Osteocyte (in vitro differentiated cells): ENCODE measurements around the gene ACSL3. TPM values are rescaled to one million over a fixed set of nuclear protein-coding genes. Genes with fewer than 3 reads are reported as not detected.
A peak's percentile ranks its signal among the peaks of the same experiment; 100 is the strongest.

ENCODE experiments used
- DNase-seq: peaks from one replicate; pipeline ENCODE4 v3.0.0; 2021; ENCODE audit warnings: mixed read lengths; ENCODE audit not compliant: unreplicated experiment; ENCODE audit errors: extremely low spot score
- H3K27ac Mint-ChIP-seq: one replicate; pipeline ENCODE4 v1.8.0; 2021; ENCODE audit warnings: mild to moderate bottlenecking, mixed read lengths; ENCODE audit not compliant: unreplicated experiment
- H3K27me3 Mint-ChIP-seq: one replicate; pipeline ENCODE4 v1.8.0; 2021; ENCODE audit warnings: mixed read lengths; ENCODE audit not compliant: unreplicated experiment
- H3K36me3 Mint-ChIP-seq: one replicate; pipeline ENCODE4 v1.8.0; 2021; ENCODE audit warnings: mixed read lengths; ENCODE audit not compliant: unreplicated experiment
- H3K4me1 Mint-ChIP-seq: one replicate; pipeline ENCODE4 v1.8.0; 2021; ENCODE audit warnings: mixed read lengths; ENCODE audit not compliant: unreplicated experiment
- H3K4me3 Mint-ChIP-seq: one replicate; pipeline ENCODE4 v1.8.0; 2021; ENCODE audit warnings: mild to moderate bottlenecking, moderate library complexity, mixed read lengths; ENCODE audit not compliant: unreplicated experiment
- H3K9me3 Mint-ChIP-seq: one replicate; pipeline ENCODE4 v1.8.0; 2021; ENCODE audit warnings: mixed read lengths; ENCODE audit not compliant: unreplicated experiment
- long read RNA-seq: library from polyadenylated mRNA; unstranded; transcript quantifications from one replicate; pipeline ENCODE4 v2.0.0, GENCODE V29; 2021
- total RNA-seq: library from RNA; stranded (reverse); gene quantifications from 2 replicates; pipeline ENCODE4 v1.2.1, GENCODE V29; 2021
- TF ChIP-seq, protein P1 (sequence below): fragments of 200-600 bp; sonication (generic); IDR thresholded peaks from 2 replicates; pipeline ENCODE4 v1.5.0; 2021; ENCODE audit warnings: antibody characterized with exemption, mild to moderate bottlenecking, moderate library complexity

The ACSL3 gene
- total RNA-seq, result 129 and 131 TPM in 2 replicates
- long read RNA-seq, full-length matches to known transcripts, result 229 of 384 reads
- long read RNA-seq, partial matches to known transcripts, result 102 of 384 reads
- long read RNA-seq, other reads (novel, unspliced or antisense), result 53 of 384 reads

DNA sequence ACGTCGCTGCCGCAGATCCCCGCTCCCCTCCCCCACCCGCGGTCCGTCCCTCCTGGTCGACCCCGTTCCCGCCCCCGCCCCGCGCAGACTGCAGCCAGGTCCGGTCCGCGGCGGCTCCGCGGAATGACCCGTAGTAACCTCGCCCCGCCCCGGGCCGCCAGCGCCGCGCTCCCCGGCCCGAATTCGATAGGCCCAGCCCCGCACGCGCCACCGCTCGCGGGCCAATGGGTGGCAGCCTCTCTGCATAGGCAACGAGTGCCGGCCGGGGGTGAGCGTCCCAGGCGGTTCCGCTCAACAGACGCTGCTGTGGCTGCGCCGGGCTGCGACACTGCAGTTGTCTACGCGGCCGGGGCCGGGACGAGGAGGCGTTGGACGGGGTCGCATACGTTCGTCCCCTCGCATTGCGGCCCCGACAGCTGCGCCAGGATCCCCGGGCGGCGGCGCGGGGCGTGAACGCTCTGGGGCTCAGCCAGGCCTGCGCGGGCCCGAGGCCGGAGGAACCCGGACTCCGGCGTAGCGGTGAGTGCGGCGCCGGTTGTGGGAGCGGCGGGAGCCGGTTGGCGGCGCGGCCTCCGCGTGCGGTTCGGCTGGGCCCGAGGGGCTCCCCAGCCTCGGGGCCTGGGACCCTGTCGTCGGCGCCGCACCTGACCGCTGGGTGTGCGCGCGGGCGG, at the start of gene ACSL3:
Gene ACSL3 (plus strand): TSS at position 297 of the 671 bp plus-strand sequence. CDS start 47,737 bp downstream, outside the sequence.
- H3K4me3 Mint-ChIP-seq, result peak within 1 kb of the TSS; percentile 74
- H3K4me1 Mint-ChIP-seq, result peaks cover 9% of the 10 kb centered on the region
- no peaks in the 10 kb centered on the region for H3K36me3 Mint-ChIP-seq
- TF ChIP-seq, protein P1, sequence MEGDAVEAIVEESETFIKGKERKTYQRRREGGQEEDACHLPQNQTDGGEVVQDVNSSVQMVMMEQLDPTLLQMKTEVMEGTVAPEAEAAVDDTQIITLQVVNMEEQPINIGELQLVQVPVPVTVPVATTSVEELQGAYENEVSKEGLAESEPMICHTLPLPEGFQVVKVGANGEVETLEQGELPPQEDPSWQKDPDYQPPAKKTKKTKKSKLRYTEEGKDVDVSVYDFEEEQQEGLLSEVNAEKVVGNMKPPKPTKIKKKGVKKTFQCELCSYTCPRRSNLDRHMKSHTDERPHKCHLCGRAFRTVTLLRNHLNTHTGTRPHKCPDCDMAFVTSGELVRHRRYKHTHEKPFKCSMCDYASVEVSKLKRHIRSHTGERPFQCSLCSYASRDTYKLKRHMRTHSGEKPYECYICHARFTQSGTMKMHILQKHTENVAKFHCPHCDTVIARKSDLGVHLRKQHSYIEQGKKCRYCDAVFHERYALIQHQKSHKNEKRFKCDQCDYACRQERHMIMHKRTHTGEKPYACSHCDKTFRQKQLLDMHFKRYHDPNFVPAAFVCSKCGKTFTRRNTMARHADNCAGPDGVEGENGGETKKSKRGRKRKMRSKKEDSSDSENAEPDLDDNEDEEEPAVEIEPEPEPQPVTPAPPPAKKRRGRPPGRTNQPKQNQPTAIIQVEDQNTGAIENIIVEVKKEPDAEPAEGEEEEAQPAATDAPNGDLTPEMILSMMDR, result no peak
- no peaks in the 10 kb centered on the region for H3K27me3 Mint-ChIP-seq
- peak; percentile 97 for DNase-seq
- peak within 1 kb of the TSS; percentile 65 for H3K27ac Mint-ChIP-seq
- no peaks in the 10 kb centered on the region for H3K9me3 Mint-ChIP-seq

DNA sequence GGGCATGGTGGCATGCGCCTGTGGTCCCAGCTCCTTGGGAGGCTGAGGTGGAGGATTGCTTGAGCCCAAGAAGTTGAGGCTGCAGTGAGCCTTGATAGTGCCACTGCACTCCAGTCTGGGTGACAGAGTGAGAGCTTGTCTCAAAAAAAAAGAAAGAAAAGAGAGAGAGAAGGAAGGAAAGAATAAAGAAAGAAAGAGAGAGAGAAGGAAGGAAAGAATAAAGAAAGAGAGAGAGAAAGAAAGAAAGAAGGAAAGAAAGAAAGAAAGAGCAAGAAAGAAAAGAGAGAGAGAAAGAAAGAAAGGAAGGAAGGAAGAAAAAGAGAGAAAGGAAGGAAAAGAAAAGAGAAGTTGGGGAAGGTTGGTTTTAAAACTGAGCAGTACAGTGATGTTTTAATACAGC, 49.0 kb upstream of the ACSL3 start:
- Mint-ChIP-seq H3K4me3 (no peak overlapping the region), H3K9me3 (no peaks in the 10 kb centered on the region)
- TF ChIP-seq, protein P1, result no peak

GRCh38 chr2:222813177-222813843, 47.5 kb upstream of the ACSL3 start:
- TF ChIP-seq, protein P1, result no peak
- no peaks in the 10 kb centered on the region for H3K9me3 Mint-ChIP-seq
- H3K4me1 Mint-ChIP-seq, result peaks cover 6% of the 10 kb centered on the region
- peak; percentile 38 for DNase-seq
- no peak overlapping the region for H3K4me3 Mint-ChIP-seq
- H3K27ac Mint-ChIP-seq, result no peak overlapping the region
- H3K36me3 Mint-ChIP-seq, result no peaks in the 10 kb centered on the region
- H3K27me3 Mint-ChIP-seq, result no peaks in the 10 kb centered on the region

More for the DNA sequence above, 49.0 kb upstream of the ACSL3 start:
- peak; percentile 23 for DNase-seq
- Mint-ChIP-seq H3K4me1 (peaks cover 6% of the 10 kb centered on the region), H3K36me3 (no peaks in the 10 kb centered on the region), H3K27me3 (no peaks in the 10 kb centered on the region), H3K27ac (no peak overlapping the region)

GRCh38 chr2:222819722-222820333, 41.0 kb upstream of the ACSL3 start:
- H3K4me3 Mint-ChIP-seq, result no peak overlapping the region
- no peaks in the 10 kb centered on the region for H3K9me3 Mint-ChIP-seq
- H3K27ac Mint-ChIP-seq, result no peak overlapping the region
- no peaks in the 10 kb centered on the region for H3K27me3 Mint-ChIP-seq
- H3K36me3 Mint-ChIP-seq, result no peaks in the 10 kb centered on the region
- H3K4me1 Mint-ChIP-seq, result no peaks in the 10 kb centered on the region
- peak; percentile 2 for DNase-seq
- TF ChIP-seq, protein P1, result no peak
